ENCODE measurements around the gene MAVS. TPM values are rescaled to one million over a fixed set of nuclear protein-coding genes. Genes with fewer than 3 reads are reported as not detected.

MAVS gene
- total RNA-seq, 1 experiment from 2014 or later, result 24.2 TPM

GRCh38 chr20:3800878-3801260 lies 45.8 kb upstream of the MAVS start:
- Histone ChIP-seq H3K27ac (ENCODE audit: insufficient read length, low read depth, low read length) (no peak overlapping the region), H2BK120ac (ENCODE audit: low read depth, low read length, poor library complexity, severe bottlenecking) (no peak overlapping the region), H3K79me2 (ENCODE audit: insufficient read depth, low read length) (no peaks in the 10 kb centered on the region), H3K14ac (ENCODE audit: insufficient read depth, low read length) (no peak overlapping the region), H2BK12ac (ENCODE audit: insufficient read length, low read depth, low read length) (no peak overlapping the region), H3K4ac (ENCODE audit: low read depth, low read length) (no peak overlapping the region), H3K23me2 (ENCODE audit: insufficient read length, low read depth, low read length, poor library complexity, severe bottlenecking) (peaks cover 14% of the 10 kb centered on the region), H3K56ac (ENCODE audit: insufficient read length, low read depth, low read length) (no peak overlapping the region), H4K91ac (ENCODE audit: insufficient read length, low read depth, low read length) (no peak overlapping the region), H2AFZ (ENCODE audit: low read length) (no peak overlapping the region), H3K18ac (ENCODE audit: insufficient read length, low read depth, low read length) (no peak overlapping the region), H2BK5ac (ENCODE audit: insufficient read length, low read length) (no peak overlapping the region), H3K9ac (ENCODE audit: extremely low read depth, insufficient read length, low read length) (no peak overlapping the region), H3K9me3 (ENCODE audit: control insufficient read depth, low read depth, low read length) (no peaks in the 10 kb centered on the region), H4K5ac (ENCODE audit: insufficient read length, low read depth, low read length) (no peak overlapping the region), H2BK15ac (ENCODE audit: low read depth, low read length) (no peak overlapping the region), H3K27me3 (ENCODE audit: insufficient read depth, low read length) (no peaks in the 10 kb centered on the region), H3T11ph (ENCODE audit: low read length) (no peak overlapping the region), H3K79me1 (ENCODE audit: insufficient read depth, low read depth, low read length, poor library complexity, severe bottlenecking) (no peaks in the 10 kb centered on the region), H4K20me1 (ENCODE audit: control insufficient read depth, insufficient read depth, insufficient read length) (no peaks in the 10 kb centered on the region), H3K23ac (ENCODE audit: insufficient read length, low read depth, low read length) (no peak overlapping the region), H3K4me1 (ENCODE audit: insufficient read depth, low read length) (no peaks in the 10 kb centered on the region; the same call in 1 of the 2 replicates), H4K8ac (replicated peaks; ENCODE audit: insufficient read length, low read depth, low read length) (no peak overlapping the region), H3K4me2 (ENCODE audit: insufficient read depth, insufficient read length, low read length) (no peak overlapping the region), H2AK5ac (ENCODE audit: insufficient read length, low read length) (no peak overlapping the region), H2BK20ac (ENCODE audit: low read depth, low read length, poor library complexity, severe bottlenecking) (no peak overlapping the region)
- H3K9me3 Mint-ChIP-seq, result no peaks in the 10 kb centered on the region
- peaks cover 30 to 51% (median 46%) of the 10 kb centered on the region in 3 experiments for H3K36me3 Mint-ChIP-seq (ENCODE audit: insufficient read depth in 1 of 3, low read depth in 3 of 3)
- no peak for TF ChIP-seq CTCF (conservative IDR thresholded peaks at IDR 0.05)
- peaks cover 7% of the 10 kb centered on the region; the same call in 1 of the 2 replicates for H3K27me3 Mint-ChIP-seq (ENCODE audit: low read depth)
- WGBS (ENCODE audit: extremely low coverage, insufficient read length, low lambda C conversion rate), result no CpG with 5 or more reads among the region's 8 CpGs
- DNase-seq, result no peak
- H3K4me1 Mint-ChIP-seq, result peaks cover 42 to 54% of the 10 kb centered on the region in 2 experiments
- no peak overlapping the region; a peak in 1 of 5 replicates for H3K4me3 Mint-ChIP-seq
- no peak overlapping the region for H3K27ac Mint-ChIP-seq
